ENCODE measurements around the gene DAB2IP.
A peak's percentile ranks its signal among the peaks of the same experiment; 100 is the strongest.
"Not testable (repeated sequence)": the region's sequence is repeated elsewhere in the genome, so short reads cannot be mapped to it uniquely, and the experiment has no call there.

Gene DAB2IP

GRCh38 chr9:121651295-121652020, at the start of gene DAB2IP:
TSS of gene DAB2IP (plus strand) at chr9:121651634. CDS start at chr9:121651776, 142 bp downstream.
- peak; percentile 91 for DNase-seq (ENCODE audit: low spot score)

DNA sequence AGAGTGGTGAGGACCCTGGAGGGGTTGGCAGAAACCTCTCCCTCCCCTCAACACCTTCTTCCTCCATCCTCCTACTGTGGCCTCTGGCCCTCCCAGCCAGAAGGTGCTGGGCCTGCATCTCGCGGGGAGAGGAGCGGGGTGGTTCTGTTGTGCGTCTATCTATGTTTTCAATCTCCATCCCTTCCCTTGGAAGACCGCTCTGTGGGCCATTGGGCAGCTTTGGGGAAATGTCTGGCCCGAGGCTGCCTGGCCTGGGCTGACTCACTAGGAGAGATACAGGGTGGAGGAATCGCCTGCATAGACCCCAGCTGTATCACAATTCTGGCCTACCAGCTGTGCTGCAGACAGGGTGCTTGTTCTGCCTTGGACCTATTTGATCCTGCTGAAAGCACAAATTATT, 48.4 kb upstream of the DAB2IP start:
- no peak for DNase-seq (ENCODE audit: low spot score)

GRCh38 chr9:121604242-121604641, 47.2 kb upstream of the DAB2IP start:
- no peak for DNase-seq (ENCODE audit: low spot score)

- no peak for DNase-seq (ENCODE audit: low spot score)
These were observed 46.8 kb upstream of the DAB2IP start for GRCh38 chr9:121604654-121605053.

GRCh38 chr9:121607434-121608167, 43.8 kb upstream of the DAB2IP start:
- peak; percentile 72 for DNase-seq (ENCODE audit: low spot score)

DNA sequence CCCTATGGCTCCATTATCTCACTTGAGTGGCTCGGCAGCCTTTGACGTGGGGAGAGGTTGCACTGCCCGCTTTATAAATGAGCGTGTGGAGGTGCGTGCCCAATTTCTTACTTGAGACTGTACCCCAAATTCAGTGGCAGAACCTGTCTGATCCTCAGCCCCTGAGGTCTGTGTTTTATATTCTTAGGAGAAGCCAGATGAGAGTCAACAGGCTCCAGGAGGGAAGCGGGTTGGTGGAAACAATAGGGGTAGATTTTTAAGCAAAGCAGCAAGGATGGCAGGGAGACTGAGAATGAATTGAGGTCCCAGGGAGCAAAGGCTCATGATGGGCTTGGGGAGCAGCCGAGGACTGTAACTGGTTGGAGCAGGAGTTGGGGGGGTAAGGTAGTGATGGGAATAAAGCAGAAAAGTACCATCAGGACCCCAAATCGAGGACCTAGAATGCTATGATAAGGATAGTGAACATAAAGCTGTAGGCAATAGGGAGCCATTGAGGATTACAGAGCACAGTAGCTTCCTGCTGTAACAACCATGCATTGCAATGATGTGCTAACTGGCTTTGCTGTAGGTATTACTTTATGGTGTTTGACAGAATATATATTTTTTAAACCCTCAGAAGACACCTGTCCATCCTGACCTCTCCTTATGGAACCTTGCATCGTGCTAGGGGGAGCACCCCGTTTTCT, 43.1 kb upstream of the DAB2IP start:
- DNase-seq (ENCODE audit: low spot score) = no peak

DNA sequence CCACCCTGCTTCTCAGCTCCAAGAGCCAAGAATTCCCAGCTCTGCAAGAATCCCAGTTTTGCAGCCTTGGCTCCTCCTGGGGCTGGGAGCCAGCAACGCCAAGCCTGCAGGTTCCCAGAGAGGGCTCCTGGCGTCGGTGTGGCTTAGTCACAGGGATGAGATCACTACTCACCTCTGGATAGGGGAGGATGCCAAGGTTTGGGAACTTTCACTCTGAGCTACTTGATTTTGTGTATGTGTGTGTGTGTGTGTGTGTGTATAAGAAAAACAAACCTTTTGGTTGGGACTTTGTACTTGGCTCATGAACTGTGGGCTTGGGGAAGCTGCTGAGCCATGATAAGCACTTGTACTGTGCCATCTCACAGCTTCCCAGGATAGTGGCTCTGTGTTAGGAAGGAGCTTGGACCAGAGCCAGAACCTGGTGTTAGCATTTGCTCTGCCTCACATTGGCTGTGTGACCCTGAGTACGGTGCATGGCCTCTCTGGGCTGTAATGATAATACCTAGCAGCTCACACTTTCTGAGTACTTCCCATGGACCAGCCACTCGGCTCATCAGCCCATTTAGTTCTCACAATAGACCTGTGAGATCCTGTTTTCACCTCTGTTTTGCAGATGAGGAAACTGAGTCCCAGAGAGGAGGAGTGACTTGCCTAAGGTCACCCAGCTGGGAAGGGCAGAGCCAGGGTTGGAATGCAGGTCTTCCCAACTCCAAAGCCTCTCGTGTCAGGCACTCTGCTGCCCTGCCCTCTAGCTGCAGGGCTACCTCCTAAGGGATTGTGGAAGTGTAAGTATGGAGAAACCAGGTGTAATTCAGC, 41.4 kb upstream of the DAB2IP start:
- DNase-seq (ENCODE audit: low spot score) = no peak

DNA sequence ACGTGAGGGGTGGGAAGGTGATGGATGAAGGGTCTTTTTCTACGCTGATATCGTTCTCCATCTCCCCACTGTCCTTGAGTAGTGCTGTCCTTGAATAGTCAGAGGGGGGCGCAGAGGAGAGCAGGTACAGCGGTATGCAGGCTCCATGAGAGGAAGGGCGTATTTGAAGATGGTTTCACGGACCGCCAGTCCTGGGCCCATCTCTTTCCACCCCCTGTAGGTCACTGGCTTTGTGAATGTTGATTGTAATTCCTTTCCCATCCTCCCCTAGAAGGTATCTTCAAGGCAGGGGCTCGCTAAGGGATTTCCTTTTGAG, 40.8 kb upstream of the DAB2IP start:
- no peak for DNase-seq (ENCODE audit: low spot score)

DNA sequence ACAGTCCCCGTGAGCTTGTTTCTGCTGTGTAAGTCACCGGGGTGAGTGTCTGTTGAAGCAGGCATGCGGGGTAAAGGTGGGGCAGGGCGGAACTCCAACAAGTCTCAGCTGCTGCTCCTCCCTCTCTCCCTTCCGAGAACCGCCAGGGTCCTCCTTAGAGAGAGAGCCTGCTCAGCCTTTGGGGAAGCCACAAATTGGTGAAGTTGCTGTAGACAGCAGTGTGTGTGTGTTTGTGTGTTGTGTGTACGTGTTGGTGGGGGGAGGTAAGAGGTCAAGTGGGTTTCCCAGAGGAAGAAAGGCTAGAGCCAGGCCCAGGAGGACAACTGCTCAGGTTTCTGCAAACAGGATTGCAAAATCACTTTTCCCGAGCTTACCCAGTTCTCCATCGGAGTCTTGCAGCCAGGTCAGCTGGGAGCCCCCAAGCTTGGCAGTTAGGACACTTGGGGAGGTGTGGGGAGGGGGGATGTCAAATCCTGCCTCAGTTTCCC, 38.9 kb upstream of the DAB2IP start:
- no peak for DNase-seq (ENCODE audit: low spot score)

GRCh38 chr9:121613009-121613752, 38.3 kb upstream of the DAB2IP start:
- no peak for DNase-seq (ENCODE audit: low spot score)

DNA sequence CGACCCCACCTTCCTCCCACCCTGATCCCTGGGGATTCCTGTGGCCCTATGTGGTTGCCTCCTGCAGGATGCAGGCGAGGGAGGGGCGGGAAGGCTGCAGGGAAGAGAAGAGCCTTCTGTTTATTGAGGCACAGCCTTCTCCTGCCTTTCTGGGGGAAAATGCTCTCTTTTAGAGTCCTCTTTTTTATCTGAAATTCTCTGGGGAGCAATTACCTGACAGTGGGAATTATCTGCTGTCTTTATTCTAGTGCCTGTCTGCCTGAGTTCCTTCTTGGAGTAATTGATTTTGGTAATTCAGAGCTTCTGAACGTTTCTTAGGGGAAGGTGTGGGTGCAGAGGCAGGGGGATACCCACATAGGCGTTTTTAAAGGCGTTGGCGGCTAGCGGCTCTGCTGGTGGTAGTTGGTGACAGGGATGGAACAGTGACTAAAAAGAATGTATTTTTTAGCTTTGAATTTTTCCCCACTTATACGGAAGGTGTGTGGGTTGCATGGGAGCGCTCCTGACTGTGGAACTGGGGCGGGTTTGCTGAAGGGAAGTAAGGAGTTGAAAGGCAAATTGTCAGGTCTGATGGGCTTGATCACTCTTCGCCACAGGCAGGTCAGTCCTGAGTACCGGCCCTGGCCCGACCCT, 35.2 kb upstream of the DAB2IP start:
- no peak for DNase-seq (ENCODE audit: low spot score)

DNA sequence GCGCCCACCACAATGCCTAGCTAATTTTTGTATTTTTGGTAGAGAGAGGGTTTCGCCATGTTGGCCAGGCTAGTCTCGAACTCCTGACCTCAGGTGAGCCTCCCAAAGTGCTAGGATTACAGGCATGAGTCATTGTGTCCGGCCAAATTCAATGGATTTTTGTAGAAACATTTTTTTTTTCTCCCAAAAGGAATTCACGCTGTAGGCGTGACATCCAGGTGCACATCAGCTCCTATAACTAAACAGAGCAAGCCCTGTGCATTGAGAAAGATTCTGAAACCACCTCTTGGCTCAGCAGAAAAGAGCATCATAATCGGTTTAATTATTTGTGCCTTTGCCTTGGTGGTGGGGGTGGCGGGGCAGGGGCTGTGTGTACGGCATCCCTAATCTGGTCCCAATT, 32.9 kb upstream of the DAB2IP start:
- no peak for DNase-seq (ENCODE audit: low spot score)

DNA sequence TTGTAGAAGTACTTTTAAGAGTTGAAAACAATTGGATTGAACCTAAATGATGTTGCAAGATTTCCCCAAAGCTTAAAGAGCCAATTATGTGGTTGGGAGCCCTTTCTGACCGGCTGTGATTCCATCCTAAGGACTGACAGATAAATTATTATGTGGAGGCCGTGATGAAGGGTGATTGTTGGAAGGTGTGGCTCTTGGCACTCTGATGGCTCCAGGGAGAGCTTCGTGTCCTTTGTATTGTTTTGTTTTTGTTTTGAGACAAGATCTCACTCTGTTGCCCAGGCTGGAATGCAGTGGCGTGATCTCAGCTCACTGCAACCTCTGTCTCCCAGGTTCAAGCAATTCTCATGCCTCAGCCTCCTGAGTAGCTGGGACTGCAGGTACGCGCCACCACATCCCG, 32.5 kb upstream of the DAB2IP start:
- DNase-seq (ENCODE audit: low spot score) = not testable (repeated sequence)

DNA sequence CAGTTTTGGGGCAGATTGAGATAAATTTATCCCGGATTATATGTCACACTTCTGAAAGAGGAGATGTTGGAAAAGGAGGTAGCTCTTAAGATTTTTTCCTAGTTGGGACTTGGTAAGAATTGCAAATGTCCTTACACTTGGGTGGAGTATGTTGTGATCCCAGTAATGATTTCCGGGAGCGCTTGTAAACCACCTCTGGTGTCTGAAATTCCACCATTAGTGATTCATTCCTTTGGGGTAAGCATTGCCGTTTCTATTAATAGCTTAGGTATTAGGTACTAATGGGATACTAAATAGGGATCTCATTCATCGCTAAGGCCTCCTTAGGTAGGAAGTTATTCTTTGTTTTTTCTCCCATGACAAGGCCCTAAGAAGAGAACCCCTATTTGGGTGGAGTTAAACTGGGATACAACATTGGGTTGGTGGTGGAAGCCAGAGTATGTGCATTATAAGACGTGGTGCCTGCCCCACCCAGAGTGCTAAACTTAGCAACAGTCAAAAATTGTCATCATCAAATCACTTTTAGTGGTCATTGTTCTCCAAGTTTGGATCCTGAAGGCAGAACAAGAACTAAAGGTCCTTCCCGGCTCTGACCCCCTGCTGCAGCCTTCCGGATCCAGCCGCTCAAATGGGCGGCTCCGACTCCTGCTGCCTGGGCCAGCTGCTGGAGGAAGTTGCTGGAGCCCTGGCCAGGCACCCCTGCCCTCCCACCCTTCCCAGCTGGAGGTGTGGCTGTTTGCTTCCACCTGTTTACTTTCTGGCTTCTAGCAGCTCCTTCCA, 31.7 kb upstream of the DAB2IP start:
- DNase-seq (ENCODE audit: low spot score) = no peak

GRCh38 chr9:121620325-121620673, 31.1 kb upstream of the DAB2IP start:
- DNase-seq (ENCODE audit: low spot score) = no peak

DNA sequence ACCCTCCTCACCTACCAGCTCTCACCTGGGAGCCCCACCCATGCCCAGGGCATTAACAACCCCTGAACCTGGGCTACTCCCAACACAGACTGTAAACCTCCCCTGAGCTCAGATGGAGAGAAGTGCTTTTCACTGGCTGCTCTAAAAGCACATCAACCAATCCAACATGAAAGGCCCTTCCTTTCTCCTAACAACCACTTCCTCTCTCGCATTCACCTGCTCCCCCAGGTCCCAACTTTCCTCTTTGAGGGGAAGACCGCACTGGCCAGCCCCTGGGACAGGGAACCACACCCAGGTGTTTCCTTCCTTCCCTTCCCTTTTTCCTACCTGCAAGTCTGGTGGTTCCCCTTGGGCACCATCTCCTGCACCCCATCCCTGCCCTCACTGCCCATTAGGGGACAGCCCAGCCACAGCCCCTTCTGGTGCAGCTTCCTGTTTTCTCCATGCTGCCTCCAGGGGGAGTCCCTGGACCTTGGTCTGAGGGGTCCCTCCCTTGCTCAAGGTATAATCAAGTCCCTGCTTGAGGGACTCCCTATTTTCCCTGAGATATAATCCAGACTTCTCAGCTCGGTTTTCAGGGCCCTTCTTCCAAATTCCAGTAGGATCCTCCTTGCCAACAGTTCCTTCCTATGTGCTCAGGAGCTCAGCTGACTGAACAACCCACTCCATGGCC, 30.5 kb upstream of the DAB2IP start:
- peak; percentile 69 for DNase-seq (ENCODE audit: low spot score)

GRCh38 chr9:121622387-121623203, 28.8 kb upstream of the DAB2IP start:
- no peak for DNase-seq (ENCODE audit: low spot score)

GRCh38 chr9:121623430-121623829, 28.0 kb upstream of the DAB2IP start:
- DNase-seq (ENCODE audit: low spot score) = not testable (repeated sequence)

GRCh38 chr9:121625590-121625989, 25.8 kb upstream of the DAB2IP start:
- no peak for DNase-seq (ENCODE audit: low spot score)

Data from D341Med (cell line).